Medulla oblongata (tissue), 1 donor: ENCODE measurements around the gene SPATA3.
"Not testable (repeated sequence)": the region's sequence is repeated elsewhere in the genome, so short reads cannot be mapped to it uniquely, and the experiment has no call there.

ENCODE experiments used
- DNase-seq: peaks from one replicate; pipeline ENCODE4 v3.0.0-alpha.2; 2015; ENCODE audit errors: extremely low spot score

The SPATA3 gene

GRCh38 chr2:230996661-230997060, 740 bp downstream of the SPATA3 start:
- no peak for DNase-seq

GRCh38 chr2:230998882-230999281, 3.0 kb downstream of the SPATA3 start:
- no peak for DNase-seq

GRCh38 chr2:230999477-230999876, 3.6 kb downstream of the SPATA3 start:
- no peak for DNase-seq

- no peak for DNase-seq
Measured at GRCh38 chr2:231000211-231000904, 4.4 kb downstream of the SPATA3 start.

- DNase-seq: no peak
Measured at GRCh38 chr2:231001036-231001435, 5.1 kb downstream of the SPATA3 start.

- no peak for DNase-seq
Measured at GRCh38 chr2:231001921-231002320, 6.0 kb downstream of the SPATA3 start.

GRCh38 chr2:231002641-231003040, 6.7 kb downstream of the SPATA3 start:
- no peak for DNase-seq

GRCh38 chr2:231003186-231003585, 7.3 kb downstream of the SPATA3 start:
- no peak for DNase-seq

GRCh38 chr2:231004930-231005329, 9.0 kb downstream of the SPATA3 start:
- not testable (repeated sequence) for DNase-seq

GRCh38 chr2:231007286-231008098, 11.6 kb downstream of the SPATA3 start:
- DNase-seq: no peak

GRCh38 chr2:231008131-231008530, 12.2 kb downstream of the SPATA3 start:
- no peak for DNase-seq

- DNase-seq: no peak
Measured at GRCh38 chr2:231009236-231009919, 13.5 kb downstream of the SPATA3 start.

GRCh38 chr2:231010201-231010730, 14.3 kb downstream of the SPATA3 start:
- no peak for DNase-seq

- no peak for DNase-seq
Measured at GRCh38 chr2:231011526-231011925, 15.6 kb downstream of the SPATA3 start.

- no peak for DNase-seq
Measured at GRCh38 chr2:231012463-231012862, 16.5 kb downstream of the SPATA3 start.

GRCh38 chr2:231013820-231014219, 17.9 kb downstream of the SPATA3 start:
- DNase-seq: no peak

- peak; percentile 81 for DNase-seq
Measured at GRCh38 chr2:231015478-231015877, 19.6 kb downstream of the SPATA3 start.

GRCh38 chr2:231015926-231016325, 20.0 kb downstream of the SPATA3 start:
- DNase-seq: peak; percentile 46

GRCh38 chr2:231016566-231017230, 20.8 kb downstream of the SPATA3 start:
- no peak for DNase-seq

GRCh38 chr2:231017231-231017598, 21.3 kb downstream of the SPATA3 start:
- no peak for DNase-seq

- no peak for DNase-seq
Measured at GRCh38 chr2:231018184-231018583, 22.3 kb downstream of the SPATA3 start.

GRCh38 chr2:231025059-231025458, 29.1 kb downstream of the SPATA3 start:
- DNase-seq: not testable (repeated sequence)
